ENCODE data around the gene RFPL2. TPM values are rescaled to one million over a fixed set of nuclear protein-coding genes. Genes with fewer than 3 reads are reported as not detected.

RFPL2 gene
- total RNA-seq, 1 donor from 2014 or later = not detected

- intact Hi-C loops (cut with DNase I) = no loop called here
- no peak overlapping the region for H3K4me3 ChIP-seq
- H3K36me3 ChIP-seq = no peaks in the 10 kb centered on the region
- DNase-seq (no peak), ATAC-seq (no peak)
- no peak for TF ChIP-seq CTCF (IDR thresholded peaks at IDR 0.05)
- no peaks in the 10 kb centered on the region for H3K27me3 ChIP-seq (ENCODE audit: low read depth)
- no peak overlapping the region for H3K27ac ChIP-seq
- no peaks in the 10 kb centered on the region for H3K9me3 ChIP-seq
- H3K4me1 ChIP-seq = no peaks in the 10 kb centered on the region
Measured at GRCh38 chr22:32217465-32217864, 12.6 kb upstream of the RFPL2 start.

GRCh38 chr22:32216911-32217310 lies 12.0 kb upstream of the RFPL2 start:
- Histone ChIP-seq H3K36me3 (no peaks in the 10 kb centered on the region), H3K4me3 (no peak overlapping the region), H3K4me1 (no peaks in the 10 kb centered on the region), H3K27ac (no peak overlapping the region), H3K9me3 (no peaks in the 10 kb centered on the region), H3K27me3 (ENCODE audit: low read depth) (no peaks in the 10 kb centered on the region)
- intact Hi-C loops (cut with DNase I) = no loop called here
- ATAC-seq (no peak), DNase-seq (no peak)
- no peak for TF ChIP-seq CTCF (IDR thresholded peaks at IDR 0.05)

DNA sequence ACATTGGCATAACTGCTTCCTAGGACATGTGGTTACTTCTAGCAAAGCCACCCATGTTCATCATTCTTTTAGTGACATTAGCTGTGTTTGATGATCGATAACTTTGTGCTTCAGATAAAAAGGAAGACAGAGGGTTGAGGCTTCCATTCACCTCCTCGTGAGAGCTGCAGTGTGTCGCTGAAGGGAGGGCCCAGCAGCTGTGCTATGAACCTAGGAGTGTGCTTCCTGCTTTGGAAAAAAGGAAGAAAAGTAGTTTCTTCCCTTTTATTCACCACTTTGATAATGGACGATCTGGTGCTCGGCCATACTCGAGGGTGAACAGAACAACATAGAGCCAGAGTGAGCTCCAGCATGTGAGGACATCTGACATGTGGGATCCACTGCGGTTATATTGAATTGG lies 6.1 kb upstream of the RFPL2 start:
- Histone ChIP-seq H3K27me3 (ENCODE audit: low read depth) (no peaks in the 10 kb centered on the region), H3K36me3 (no peaks in the 10 kb centered on the region), H3K4me3 (no peak overlapping the region), H3K9me3 (no peaks in the 10 kb centered on the region), H3K4me1 (no peaks in the 10 kb centered on the region), H3K27ac (no peak overlapping the region)
- intact Hi-C loops (cut with DNase I) = no loop called here
- DNase-seq (no peak), ATAC-seq (no peak)
- TF ChIP-seq CTCF (IDR thresholded peaks at IDR 0.05) = no peak

DNA sequence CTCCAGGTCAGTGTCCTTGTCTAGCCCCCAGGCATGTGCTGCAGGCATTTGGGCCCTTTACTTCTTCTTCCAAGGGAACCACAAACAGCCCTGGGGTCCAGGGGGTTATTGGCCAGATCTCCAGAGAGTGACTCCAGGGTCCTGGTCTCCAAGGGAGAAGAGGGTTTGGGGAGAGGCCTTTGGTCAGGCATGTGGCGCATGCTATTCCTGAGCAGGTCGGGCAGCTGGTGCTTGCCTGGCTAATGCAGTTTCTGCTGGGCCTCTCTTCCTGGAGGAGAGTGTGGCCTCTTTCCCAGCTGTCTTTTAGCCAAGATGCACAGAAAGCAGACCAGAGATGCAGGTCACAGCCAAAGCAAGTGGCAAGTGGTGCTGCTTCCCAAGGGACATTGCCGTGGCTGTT lies 3.8 kb upstream of the RFPL2 start:
- no peak for TF ChIP-seq CTCF (IDR thresholded peaks at IDR 0.05)
- H3K4me1 ChIP-seq = no peaks in the 10 kb centered on the region
- H3K27ac ChIP-seq = no peak overlapping the region
- no peaks in the 10 kb centered on the region for H3K9me3 ChIP-seq
- no peak for ATAC-seq
- no peak overlapping the region for H3K4me3 ChIP-seq
- peaks cover 10% of the 10 kb centered on the region for H3K27me3 ChIP-seq (ENCODE audit: low read depth)
- intact Hi-C loops (cut with DNase I) = no loop called here
- DNase-seq = no peak
- no peaks in the 10 kb centered on the region for H3K36me3 ChIP-seq

- intact Hi-C loops (cut with DNase I) = no loop called here
- no peak for ATAC-seq
- no peak for DNase-seq
- TF ChIP-seq CTCF (IDR thresholded peaks at IDR 0.05) = no peak
- Histone ChIP-seq H3K4me3 (no peak overlapping the region), H3K4me1 (peaks cover 3% of the 10 kb centered on the region), H3K27ac (no peak overlapping the region), H3K27me3 (ENCODE audit: low read depth) (peaks cover 16% of the 10 kb centered on the region), H3K9me3 (no peaks in the 10 kb centered on the region), H3K36me3 (no peaks in the 10 kb centered on the region)
Measured at GRCh38 chr22:32207971-32208480, 3.2 kb upstream of the RFPL2 start.

Data from lower lobe of right lung (tissue), 2 donors.